Mammary microvascular endothelial cell (primary cell): ENCODE data around the gene SYT8. TPM values are rescaled to one million over a fixed set of nuclear protein-coding genes. Genes with fewer than 3 reads are reported as not detected.

Experiments used
- total RNA-seq: library from RNA; depleted of rRNA; stranded (reverse); fragments of >200 nt; gene quantifications from 2 replicates; pipeline ENCODE4 v1.2.3, GENCODE V29; 2015

Gene SYT8, protein sequence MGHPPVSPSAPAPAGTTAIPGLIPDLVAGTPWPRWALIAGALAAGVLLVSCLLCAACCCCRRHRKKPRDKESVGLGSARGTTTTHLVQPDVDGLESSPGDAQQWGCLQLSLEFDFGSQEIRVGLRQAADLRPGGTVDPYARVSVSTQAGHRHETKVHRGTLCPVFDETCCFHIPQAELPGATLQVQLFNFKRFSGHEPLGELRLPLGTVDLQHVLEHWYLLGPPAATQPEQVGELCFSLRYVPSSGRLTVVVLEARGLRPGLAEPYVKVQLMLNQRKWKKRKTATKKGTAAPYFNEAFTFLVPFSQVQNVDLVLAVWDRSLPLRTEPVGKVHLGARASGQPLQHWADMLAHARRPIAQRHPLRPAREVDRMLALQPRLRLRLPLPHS
- total RNA-seq = not detected in 2 replicates

DNA sequence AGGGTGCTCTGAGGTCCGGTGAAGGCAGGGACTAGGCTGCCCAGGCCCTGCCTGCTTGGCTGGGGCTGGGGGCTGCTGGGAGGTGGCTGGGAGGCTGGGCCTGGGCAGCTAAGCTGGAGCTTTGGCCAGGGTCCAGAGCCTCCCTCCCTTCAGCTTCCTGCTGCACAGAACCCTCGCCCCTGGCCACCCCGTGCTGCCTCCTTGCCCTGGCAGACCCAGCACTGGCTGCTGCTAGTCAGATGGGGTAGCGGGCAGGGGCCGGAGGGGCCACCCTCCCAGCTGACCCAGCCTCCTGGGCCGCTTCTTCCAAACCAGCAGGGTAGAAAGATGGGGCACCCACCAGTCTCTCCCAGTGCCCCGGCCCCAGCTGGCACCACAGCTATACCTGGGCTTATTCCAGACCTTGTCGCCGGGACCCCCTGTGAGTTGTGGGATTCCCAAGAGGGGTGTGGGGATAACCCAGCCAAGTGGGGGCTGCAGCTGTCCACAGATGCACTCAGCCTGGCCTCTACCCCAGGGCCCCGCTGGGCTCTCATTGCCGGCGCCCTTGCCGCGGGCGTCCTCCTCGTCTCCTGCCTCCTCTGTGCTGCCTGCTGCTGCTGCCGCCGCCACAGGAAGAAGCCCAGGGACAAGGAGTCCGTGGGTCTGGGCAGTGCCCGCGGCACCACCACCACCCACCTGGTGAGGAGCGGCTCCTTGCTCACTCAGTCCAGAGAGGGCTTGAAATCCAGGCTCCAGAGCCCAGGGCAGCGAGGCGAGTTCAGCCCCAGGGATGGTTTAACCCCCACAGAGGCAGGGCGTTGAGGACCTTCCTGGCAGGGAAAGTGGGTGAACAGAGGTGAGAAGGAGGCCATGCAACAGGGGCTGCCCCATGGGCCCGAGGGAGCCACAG lies at the start of gene SYT8:
TSS of gene SYT8 (plus strand) at position 212 of the 892 bp plus-strand sequence. CDS start at position 328, 116 bp downstream.

DNA sequence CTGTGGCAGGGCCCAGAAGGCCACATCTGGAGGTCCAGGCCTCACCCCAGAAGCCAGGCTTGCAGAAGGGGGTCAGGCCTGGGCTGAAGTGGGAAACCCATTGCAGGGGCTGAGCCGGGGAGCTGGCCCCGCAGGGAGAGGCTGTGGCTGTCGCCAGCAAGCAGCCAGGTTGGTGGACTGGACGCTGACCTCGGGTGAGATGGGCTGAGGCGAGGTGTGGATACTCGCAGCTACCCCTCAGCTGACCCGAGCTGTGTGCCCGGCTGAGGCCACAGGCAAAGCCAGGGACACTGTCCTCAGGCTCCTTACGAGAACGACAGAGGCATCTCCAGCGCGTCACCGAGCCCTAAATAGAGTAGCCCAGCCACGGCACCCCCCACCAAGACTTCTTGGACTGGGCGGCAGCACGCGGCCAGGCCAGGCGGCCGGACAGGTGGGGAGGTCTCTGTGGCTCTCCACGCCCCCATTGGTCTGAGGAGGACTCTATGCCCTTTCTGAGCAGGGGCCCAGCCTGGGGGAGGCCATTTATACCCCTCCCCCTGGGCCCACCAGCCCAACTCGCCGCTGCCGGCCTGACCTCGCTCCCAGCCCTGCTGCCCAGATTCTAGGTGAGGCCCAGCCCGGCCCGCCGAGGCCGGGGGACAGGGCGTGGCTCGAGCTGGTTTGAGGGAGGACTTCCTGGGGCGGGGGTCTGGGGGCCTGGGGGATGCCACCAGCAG lies 3.8 kb downstream of the SYT8 start, which contains the start of gene TNNI2:
TSS of gene TNNI2 (plus strand) at position 556 of the 719 bp plus-strand sequence. CDS start 716 bp downstream, outside the sequence.

DNA sequence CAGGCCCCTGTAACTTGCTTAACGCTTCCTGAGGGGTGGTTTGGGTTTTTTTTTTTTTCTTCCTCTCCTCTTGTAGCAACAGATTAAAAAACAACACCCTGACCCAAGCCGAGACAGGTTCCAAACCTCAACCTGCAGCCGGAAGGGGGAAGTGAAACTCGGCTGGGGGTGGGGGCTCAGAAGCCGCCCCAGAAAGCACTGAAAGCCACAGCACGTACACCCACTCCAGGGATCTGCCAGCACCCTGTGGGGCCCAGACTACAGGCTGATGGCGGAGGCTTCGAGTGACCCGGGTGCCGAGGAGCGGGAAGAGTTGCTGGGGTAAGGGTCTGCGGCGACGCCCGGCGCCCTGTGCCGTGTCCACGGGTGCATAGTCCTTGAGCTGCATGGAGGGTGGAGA lies 18.1 kb downstream of the SYT8 start, which contains the start of gene LSP1:
TSS of gene LSP1 (plus strand) at position 208 of the 400 bp plus-strand sequence. CDS start at position 269, 61 bp downstream.

Other genes starting within 250 kb of the SYT8 start
- not detected in 2 replicates for gene KRTAP5-1, start 249.7 kb upstream of the SYT8 start, total RNA-seq
- not detected in 2 replicates for gene KRTAP5-2, start 236.7 kb upstream of the SYT8 start, total RNA-seq
- not detected in 2 replicates for gene KRTAP5-3, start 226.5 kb upstream of the SYT8 start, total RNA-seq
- not detected in 2 replicates for gene KRTAP5-4, start 212.9 kb upstream of the SYT8 start, total RNA-seq
- gene KRTAP5-5, start 205.2 kb upstream of the SYT8 start, total RNA-seq = not detected in 2 replicates
- gene KRTAP5-6, start 137.8 kb upstream of the SYT8 start, total RNA-seq = not detected in 2 replicates
- 0.20 TPM in 2 replicates for gene IFITM10, start 84.4 kb upstream of the SYT8 start, total RNA-seq
- 329 and 379 TPM in 2 replicates for gene CTSD, start 71.1 kb upstream of the SYT8 start, total RNA-seq
- not detected in 2 replicates for gene TNNI2, start 4.0 kb downstream of the SYT8 start, total RNA-seq
- 0.20 TPM in 1 of 2 replicates, not detected in the other for gene LSP1, start 18.1 kb downstream of the SYT8 start, total RNA-seq
- not detected in 2 replicates for gene PRR33, start 56.9 kb downstream of the SYT8 start, total RNA-seq
- gene TNNT3, start 84.7 kb downstream of the SYT8 start, total RNA-seq = not detected in 2 replicates
- gene MRPL23, start 112.3 kb downstream of the SYT8 start, total RNA-seq = 95.2 and 101 TPM in 2 replicates
- gene H19, start 162.9 kb downstream of the SYT8 start, total RNA-seq = 6.5 and 9.7 TPM in 2 replicates